Uterus (tissue), 4 donors: ENCODE measurements around the gene ZBTB49. TPM values are rescaled to one million over a fixed set of nuclear protein-coding genes. Genes with fewer than 3 reads are reported as not detected.

ENCODE experiments used
- DNase-seq, 2 donors: peaks; one replicate each; pipeline ENCODE4 v3.0.0-alpha.2; 2019 to 2020
- H3K27ac ChIP-seq, 2 donors: fragments of 200-600 bp; sonication (generic); 1 replicate in 1 of 2; 2 replicates in 1 of 2; pipeline ENCODE4 v1.5.1; 2016 to 2018
- H3K27me3 ChIP-seq, 2 donors: fragments of 200-600 bp; sonication (generic); one replicate each; pipeline ENCODE4 v1.5.1; 2018 to 2019; ENCODE audit warnings: control low read depth in 1 of 2
- H3K36me3 ChIP-seq, 2 donors: fragments of 200-600 bp; sonication (generic); one replicate each; pipeline ENCODE4 v1.5.1; 2019; ENCODE audit warnings: control low read depth in 1 of 2
- H3K4me1 ChIP-seq, 2 donors: fragments of 200-600 bp; sonication (generic); one replicate each; pipeline ENCODE4 v1.5.1; 2018 to 2019; ENCODE audit warnings: control low read depth in 1 of 2
- H3K4me3 ChIP-seq, 2 donors: fragments of 200-600 bp; sonication (generic); 1 replicate in 1 of 2; 2 replicates in 1 of 2; pipeline ENCODE4 v1.5.1; 2018 to 2019; ENCODE audit warnings: mild to moderate bottlenecking in 1 of 2
- H3K9me3 ChIP-seq, 2 donors: fragments of 200-600 bp; sonication (generic); one replicate each; pipeline ENCODE4 v1.5.1; 2019; ENCODE audit warnings: control low read depth in 1 of 2
- CTCF ChIP-seq, 4 experiments: fragments of 200-600 bp in 2 of 4; fragments of 450-650 bp in 2 of 4; sonication (generic) in 2 of 4; IDR thresholded peaks; one replicate each; pipeline ENCODE4 v1.5.1; 2016 to 2019; ENCODE audit warnings: antibody characterized with exemption in 4 of 4, mild to moderate bottlenecking in 2 of 4, moderate library complexity in 1 of 4
- POLR2A ChIP-seq, 2 donors: fragments of 450-650 bp; IDR thresholded peaks; one replicate each; pipeline ENCODE4 v1.6.1; 2016; ENCODE audit warnings: antibody characterized with exemption in 2 of 2, mild to moderate bottlenecking in 1 of 2, moderate library complexity in 1 of 2
- intact Hi-C: fragments of 100-400 bp; cut with DNase I; formaldehyde crosslinking; loops from one replicate; pipeline ENCODE4 v1.15.1; 2023; ENCODE audit warnings: low total_unique reads
- total RNA-seq, 4 donors: library from RNA; depleted of rRNA in 3 of 4; stranded (reverse); fragments of >200 nt in 3 of 4; gene quantifications; one replicate each; pipeline versions ENCODE4 v1.1.0 to v1.2.4, GENCODE V29; 2014 to 2023
- donor health status: DM: yes; HTN: yes; CAD: no.

The ZBTB49 gene
- total RNA-seq, 4 donors from 2014 or later = 2.8 to 8.5 (median 6.6) TPM

- intact Hi-C loops = no loop called here
- no peak for DNase-seq
- no peaks in the 10 kb centered on the region for H3K36me3 ChIP-seq
- no peaks in the 10 kb centered on the region for H3K9me3 ChIP-seq
- no peak overlapping the region for H3K4me3 ChIP-seq
- H3K27ac ChIP-seq = no peak overlapping the region
- H3K4me1 ChIP-seq = peaks cover 0 to 9% of the 10 kb centered on the region in 2 donors
- TF ChIP-seq POLR2A (IDR thresholded peaks at IDR 0.05) = no peak
- no peak for TF ChIP-seq CTCF (IDR thresholded peaks at IDR 0.05)
- no peaks in the 10 kb centered on the region for H3K27me3 ChIP-seq
Measured at GRCh38 chr4:4293279-4293678, 3.2 kb downstream of the ZBTB49 start.

GRCh38 chr4:4296283-4296846 is 6.3 kb downstream of the ZBTB49 start:
- no peak overlapping the region for H3K4me3 ChIP-seq
- intact Hi-C loops = no loop called here
- no peak for DNase-seq
- H3K36me3 ChIP-seq = no peaks in the 10 kb centered on the region
- TF ChIP-seq CTCF (IDR thresholded peaks at IDR 0.05) (no peak), POLR2A (IDR thresholded peaks at IDR 0.05) (no peak)
- H3K27ac ChIP-seq = no peak overlapping the region
- H3K4me1 ChIP-seq = no peaks in the 10 kb centered on the region
- no peaks in the 10 kb centered on the region for H3K9me3 ChIP-seq
- H3K27me3 ChIP-seq = no peaks in the 10 kb centered on the region

GRCh38 chr4:4299006-4299405 is 9.0 kb downstream of the ZBTB49 start:
- intact Hi-C loops = no loop called here
- DNase-seq = no peak
- no peaks in the 10 kb centered on the region for H3K4me1 ChIP-seq
- TF ChIP-seq CTCF (IDR thresholded peaks at IDR 0.05) (no peak), POLR2A (IDR thresholded peaks at IDR 0.05) (no peak)
- H3K27ac ChIP-seq = no peak overlapping the region
- no peaks in the 10 kb centered on the region for H3K27me3 ChIP-seq
- H3K4me3 ChIP-seq = no peak overlapping the region
- H3K9me3 ChIP-seq = no peaks in the 10 kb centered on the region
- H3K36me3 ChIP-seq = no peaks in the 10 kb centered on the region

GRCh38 chr4:4302001-4302400 is 11.9 kb downstream of the ZBTB49 start:
- Histone ChIP-seq H3K27me3 (no peaks in the 10 kb centered on the region), H3K36me3 (no peaks in the 10 kb centered on the region), H3K9me3 (no peaks in the 10 kb centered on the region), H3K4me1 (no peaks in the 10 kb centered on the region), H3K4me3 (no peak overlapping the region), H3K27ac (no peak overlapping the region)
- DNase-seq = no peak
- intact Hi-C loops = no loop called here
- TF ChIP-seq POLR2A (IDR thresholded peaks at IDR 0.05) (no peak), CTCF (IDR thresholded peaks at IDR 0.05) (no peak)

GRCh38 chr4:4302416-4302815 is 12.4 kb downstream of the ZBTB49 start:
- Histone ChIP-seq H3K36me3 (no peaks in the 10 kb centered on the region), H3K27ac (no peak overlapping the region), H3K9me3 (no peaks in the 10 kb centered on the region), H3K4me1 (no peaks in the 10 kb centered on the region), H3K27me3 (no peaks in the 10 kb centered on the region), H3K4me3 (no peak overlapping the region)
- intact Hi-C loops = no loop called here
- no peak for DNase-seq
- TF ChIP-seq CTCF (IDR thresholded peaks at IDR 0.05) = no peak
- TF ChIP-seq POLR2A (IDR thresholded peaks at IDR 0.05) = no peak
